ENCODE results near the gene TMX4. TPM values are rescaled to one million over a fixed set of nuclear protein-coding genes. Genes with fewer than 3 reads are reported as not detected.
"Not testable (repeated sequence)": the region's sequence is repeated elsewhere in the genome, so short reads cannot be mapped to it uniquely, and the experiment has no call there.

Gene TMX4
- total RNA-seq, 4 donors from 2014 or later: 9.1 to 26.5 (median 12.0) TPM

DNA sequence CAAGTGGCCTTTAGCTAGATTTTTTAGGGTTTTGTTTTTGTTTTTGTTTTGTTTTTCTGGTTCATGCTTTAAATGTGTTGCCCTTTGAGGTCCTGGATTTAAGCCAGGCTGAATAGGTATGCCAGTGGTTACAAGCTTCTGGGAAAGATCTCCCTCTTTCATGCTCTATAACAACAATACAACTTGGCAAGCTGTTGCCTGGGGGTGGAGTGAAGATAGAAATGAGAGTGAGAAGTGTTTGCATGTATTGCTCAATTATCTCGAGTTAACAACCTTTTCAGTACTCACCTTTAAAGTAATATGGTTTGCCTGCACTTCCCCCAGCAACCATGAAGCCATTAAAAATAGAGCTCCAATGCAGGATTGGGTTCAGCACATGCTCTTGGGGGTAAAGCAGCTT is 60.1 kb downstream of the TMX4 start:
- intact Hi-C loops (cut with DNase I): no loop called here
- no peak for DNase-seq
- Histone ChIP-seq H3K4me3 (no peak overlapping the region), H3K36me3 (no peaks in the 10 kb centered on the region), H3K9me3 (no peaks in the 10 kb centered on the region), H3K4me1 (no peaks in the 10 kb centered on the region), H3K27ac (no peak overlapping the region), H3K27me3 (no peaks in the 10 kb centered on the region)
- TF ChIP-seq, protein P1, sequence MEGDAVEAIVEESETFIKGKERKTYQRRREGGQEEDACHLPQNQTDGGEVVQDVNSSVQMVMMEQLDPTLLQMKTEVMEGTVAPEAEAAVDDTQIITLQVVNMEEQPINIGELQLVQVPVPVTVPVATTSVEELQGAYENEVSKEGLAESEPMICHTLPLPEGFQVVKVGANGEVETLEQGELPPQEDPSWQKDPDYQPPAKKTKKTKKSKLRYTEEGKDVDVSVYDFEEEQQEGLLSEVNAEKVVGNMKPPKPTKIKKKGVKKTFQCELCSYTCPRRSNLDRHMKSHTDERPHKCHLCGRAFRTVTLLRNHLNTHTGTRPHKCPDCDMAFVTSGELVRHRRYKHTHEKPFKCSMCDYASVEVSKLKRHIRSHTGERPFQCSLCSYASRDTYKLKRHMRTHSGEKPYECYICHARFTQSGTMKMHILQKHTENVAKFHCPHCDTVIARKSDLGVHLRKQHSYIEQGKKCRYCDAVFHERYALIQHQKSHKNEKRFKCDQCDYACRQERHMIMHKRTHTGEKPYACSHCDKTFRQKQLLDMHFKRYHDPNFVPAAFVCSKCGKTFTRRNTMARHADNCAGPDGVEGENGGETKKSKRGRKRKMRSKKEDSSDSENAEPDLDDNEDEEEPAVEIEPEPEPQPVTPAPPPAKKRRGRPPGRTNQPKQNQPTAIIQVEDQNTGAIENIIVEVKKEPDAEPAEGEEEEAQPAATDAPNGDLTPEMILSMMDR (IDR thresholded peaks at IDR 0.05): no peak
- TF ChIP-seq POLR2A (IDR thresholded peaks at IDR 0.05): no peak
- 17 to 27% methylated on average over 1 of the region's 1 CpG for WGBS, 2 donors

DNA sequence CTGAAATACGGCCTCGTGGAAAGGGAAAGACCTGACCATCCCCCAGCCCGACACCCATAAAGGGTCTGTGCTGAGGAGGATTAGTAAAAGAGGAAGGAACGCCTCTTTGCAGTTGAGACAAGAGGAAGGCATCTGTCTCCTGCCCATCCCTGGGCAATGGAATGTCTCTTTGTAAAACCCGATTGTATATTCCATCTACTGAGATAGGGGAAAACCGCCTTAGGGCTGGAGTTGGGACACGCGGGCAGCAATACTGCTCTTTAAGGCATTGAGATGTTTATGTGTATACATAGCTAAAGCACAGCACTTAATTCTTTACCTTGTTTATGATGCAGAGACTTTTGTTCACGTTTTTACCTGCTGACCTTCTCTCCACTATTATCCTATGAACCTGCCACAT is 63.0 kb downstream of the TMX4 start:
- H3K27me3 ChIP-seq; H3K4me1 ChIP-seq; DNase-seq; H3K9me3 ChIP-seq; H3K27ac ChIP-seq; intact Hi-C loops (cut with DNase I); H3K36me3 ChIP-seq; H3K4me3 ChIP-seq: not testable (repeated sequence)
- 74 to 80% methylated on average over 7 to 9 of the region's 9 CpGs for WGBS, 2 donors

DNA sequence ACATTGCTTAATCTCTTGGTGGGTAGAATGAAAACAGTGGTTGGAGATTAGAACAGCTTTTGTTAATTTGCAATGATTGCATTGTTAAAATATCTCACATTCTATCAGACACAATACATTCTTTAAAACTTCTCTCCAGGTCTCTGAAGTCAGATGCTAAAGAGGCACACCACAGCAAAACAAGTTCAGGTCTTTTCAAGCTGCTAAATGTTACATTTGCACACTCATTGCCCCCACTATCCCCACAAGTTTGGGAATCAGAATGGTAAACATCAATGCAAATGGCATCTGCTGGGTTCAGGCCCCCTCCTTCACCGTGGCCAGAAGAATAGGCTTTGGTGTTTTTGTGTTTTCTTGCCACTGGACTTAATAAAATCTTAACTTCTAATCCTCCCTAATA is 69.2 kb downstream of the TMX4 start:
- WGBS, 2 donors: 75 to 82% methylated on average over 1 of the region's 1 CpG
- no peaks in the 10 kb centered on the region for H3K36me3 ChIP-seq
- no peaks in the 10 kb centered on the region for H3K4me1 ChIP-seq
- intact Hi-C loops (cut with DNase I): no loop called here
- DNase-seq: no peak
- peaks cover 0 to 5% (median 0%) of the 10 kb centered on the region in 3 donors for H3K9me3 ChIP-seq
- no peak overlapping the region for H3K4me3 ChIP-seq
- no peak for TF ChIP-seq POLR2A (IDR thresholded peaks at IDR 0.05)
- TF ChIP-seq, protein P1 (IDR thresholded peaks at IDR 0.05): no peak
- no peak overlapping the region for H3K27ac ChIP-seq
- no peaks in the 10 kb centered on the region for H3K27me3 ChIP-seq

DNA sequence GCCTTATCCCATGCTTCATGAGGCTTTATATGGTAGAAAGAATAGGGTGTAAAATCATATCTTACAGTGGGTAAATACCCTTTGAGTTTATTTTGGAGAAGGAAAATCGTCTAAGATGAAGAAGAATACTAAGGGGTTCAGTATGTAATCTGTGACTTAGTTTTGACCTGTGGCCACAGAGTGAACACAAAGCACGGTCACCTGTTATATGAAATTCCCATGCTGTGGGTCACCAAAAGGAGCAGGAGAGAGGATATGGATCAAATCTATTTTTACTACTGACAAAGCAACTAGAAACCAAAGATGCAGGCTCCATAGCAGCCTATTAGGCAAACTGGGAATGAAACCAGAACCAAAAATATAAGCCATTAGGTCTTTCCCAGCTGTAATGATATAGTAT is 75.7 kb downstream of the TMX4 start:
- intact Hi-C loops (cut with DNase I): no loop called here
- DNase-seq: no peak
- 17 to 33% methylated on average over 2 of the region's 2 CpGs for WGBS, 2 donors

DNA sequence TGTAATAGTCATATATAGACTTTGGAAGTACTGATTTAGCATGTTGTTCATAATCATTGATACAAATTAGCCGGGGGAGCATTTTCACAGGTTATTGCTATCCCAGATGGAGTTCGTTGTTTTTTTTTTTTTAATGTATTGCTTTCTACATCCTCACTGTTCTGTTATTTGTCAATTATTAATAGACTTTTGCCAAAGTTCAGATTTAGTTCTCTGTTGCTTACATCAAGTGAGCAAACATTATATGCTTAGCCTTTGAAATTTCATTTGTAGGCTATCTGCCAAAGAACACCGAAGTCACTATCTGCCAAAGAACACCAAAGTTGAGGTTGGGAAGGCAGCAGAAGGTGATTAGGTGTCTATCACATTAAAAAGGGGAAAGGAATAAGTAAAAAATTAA is 79.2 kb downstream of the TMX4 start, which contains the start of gene HAO1:
HAO1 (minus strand) TSS at position 118 of the 400 bp plus-strand sequence; CDS start at position 82, 36 bp downstream.
- H3K9me3 ChIP-seq: no peaks in the 10 kb centered on the region
- H3K4me3 ChIP-seq: no peak within 1 kb of the TSS
- H3K27me3 ChIP-seq: no peaks in the 10 kb centered on the region
- 85 to 86% methylated on average over 3 of the region's 3 CpGs for WGBS, 2 donors
- no peak for TF ChIP-seq POLR2A (IDR thresholded peaks at IDR 0.05)
- TF ChIP-seq, protein P1 (IDR thresholded peaks at IDR 0.05): no peak
- H3K4me1 ChIP-seq: peaks cover 0 to 7% (median 0%) of the 10 kb centered on the region in 3 donors
- H3K36me3 ChIP-seq: no peaks in the 10 kb centered on the region
- no peak for DNase-seq
- intact Hi-C loops (cut with DNase I): no loop called here
- H3K27ac ChIP-seq: no peak within 1 kb of the TSS

More for the DNA sequence above, 75.7 kb downstream of the TMX4 start:
- Histone ChIP-seq H3K27ac (no peak overlapping the region), H3K4me1 (no peaks in the 10 kb centered on the region), H3K9me3 (peaks cover 0 to 5% (median 0%) of the 10 kb centered on the region in 3 donors), H3K36me3 (no peaks in the 10 kb centered on the region), H3K4me3 (no peak overlapping the region), H3K27me3 (no peaks in the 10 kb centered on the region)
- TF ChIP-seq, protein P1 (IDR thresholded peaks at IDR 0.05): no peak
- TF ChIP-seq POLR2A (IDR thresholded peaks at IDR 0.05): no peak

DNA sequence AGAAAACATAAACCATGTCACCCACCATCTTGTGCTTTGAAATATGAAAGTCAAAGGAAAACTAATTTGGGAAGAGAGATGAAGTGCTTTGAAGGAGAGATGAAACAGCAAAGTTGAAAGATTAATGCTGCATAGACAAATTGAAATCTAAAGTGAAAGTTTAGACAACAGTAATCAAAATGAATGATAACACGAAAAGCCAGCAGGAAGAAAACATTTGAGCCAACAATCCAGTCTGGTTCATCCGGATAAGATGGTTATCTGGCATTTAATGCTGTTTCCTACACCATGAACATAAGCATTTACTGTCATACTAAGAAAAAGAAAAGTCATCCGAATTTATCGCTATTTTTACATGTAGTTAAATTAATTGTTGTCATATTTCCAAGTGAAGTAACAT is 79.9 kb downstream of the TMX4 start:
- Histone ChIP-seq H3K36me3 (no peaks in the 10 kb centered on the region), H3K27me3 (no peaks in the 10 kb centered on the region), H3K27ac (no peak overlapping the region), H3K9me3 (no peaks in the 10 kb centered on the region), H3K4me3 (no peak overlapping the region), H3K4me1 (peaks cover 0 to 7% (median 0%) of the 10 kb centered on the region in 3 donors)
- 61 to 71% methylated on average over 4 of the region's 4 CpGs for WGBS, 2 donors
- no peak for DNase-seq
- intact Hi-C loops (cut with DNase I): no loop called here
- TF ChIP-seq, protein P1 (IDR thresholded peaks at IDR 0.05): no peak
- TF ChIP-seq POLR2A (IDR thresholded peaks at IDR 0.05): no peak
